GM19035 (cell line): ENCODE measurements around the gene SRP54.
"Not testable (repeated sequence)": the region's sequence is repeated elsewhere in the genome, so short reads cannot be mapped to it uniquely, and the experiment has no call there.

Source experiments
- ATAC-seq: cut with Tn5 transposase; IDR thresholded peaks from one replicate; pipeline ENCODE4 v1.9.1; 2021; ENCODE audit not compliant: unreplicated experiment

The SRP54 gene

DNA sequence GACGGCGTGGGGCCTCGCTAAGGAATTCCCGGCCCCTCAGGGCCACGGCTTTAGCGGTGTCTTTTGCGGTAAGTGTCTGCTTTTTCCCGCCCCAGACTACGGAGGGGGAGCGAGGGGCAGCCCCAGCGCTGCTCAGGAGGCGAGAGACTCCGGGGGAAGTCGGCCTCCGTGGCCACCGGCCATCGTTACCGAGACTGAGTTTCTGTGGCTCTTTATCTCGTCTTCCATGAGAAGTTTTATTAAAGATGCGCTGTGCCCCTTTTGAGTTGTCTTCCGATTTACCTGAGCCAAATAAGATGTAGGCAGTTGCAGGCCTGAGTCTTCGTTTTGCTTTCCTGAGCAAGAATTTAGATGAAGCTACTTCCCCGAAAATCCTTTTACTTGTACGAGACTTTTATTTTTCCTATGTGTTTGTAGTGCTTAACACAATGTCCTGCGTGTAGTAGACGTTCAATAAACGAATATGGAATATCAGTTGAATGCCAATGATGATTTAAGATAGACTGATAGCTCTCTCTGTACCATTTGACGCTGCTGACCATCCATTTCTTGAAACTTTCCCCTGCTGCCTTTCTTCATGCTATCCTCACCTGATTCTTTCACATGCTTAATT lies 462 bp downstream of the SRP54 start:
- ATAC-seq: peak; percentile 27

DNA sequence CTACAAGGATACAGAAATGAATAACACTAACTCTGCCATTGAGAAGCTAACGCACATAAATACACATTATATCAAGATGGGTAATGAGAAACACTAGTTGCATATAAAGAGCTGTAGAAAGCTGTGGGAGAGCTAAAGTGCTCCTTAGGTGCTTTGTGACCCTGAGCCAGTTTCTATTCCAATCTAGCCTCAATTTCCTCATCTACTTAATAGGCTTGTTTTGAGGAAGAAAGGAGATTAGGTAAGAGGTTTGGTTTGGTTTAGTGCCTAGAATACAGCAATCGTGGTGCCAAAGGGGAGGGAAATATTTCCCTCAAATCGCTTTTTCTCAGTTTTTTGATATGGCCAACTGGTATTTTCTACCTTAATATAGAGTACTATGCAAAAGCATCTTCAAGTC lies 994 bp downstream of the SRP54 start:
- ATAC-seq: no peak

DNA sequence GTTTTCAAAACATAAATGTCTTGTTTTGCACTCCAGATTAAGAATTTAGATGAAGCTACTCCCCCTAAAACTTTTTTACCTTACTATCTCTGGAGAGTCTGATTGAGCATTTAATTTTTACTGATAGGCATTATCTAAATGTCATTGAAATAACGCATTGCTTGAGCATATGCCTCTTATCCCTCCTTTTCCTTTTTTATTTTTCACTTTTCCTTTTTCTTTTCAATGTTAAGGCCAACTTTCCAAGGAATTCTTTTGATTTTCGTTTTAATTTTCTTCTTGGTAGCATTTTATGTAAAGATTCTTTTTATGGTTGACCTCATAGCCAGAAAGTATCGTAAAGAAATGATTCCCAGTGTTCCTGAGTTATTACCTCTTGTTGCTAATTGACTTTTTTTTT lies 2.9 kb downstream of the SRP54 start:
- ATAC-seq: no peak

DNA sequence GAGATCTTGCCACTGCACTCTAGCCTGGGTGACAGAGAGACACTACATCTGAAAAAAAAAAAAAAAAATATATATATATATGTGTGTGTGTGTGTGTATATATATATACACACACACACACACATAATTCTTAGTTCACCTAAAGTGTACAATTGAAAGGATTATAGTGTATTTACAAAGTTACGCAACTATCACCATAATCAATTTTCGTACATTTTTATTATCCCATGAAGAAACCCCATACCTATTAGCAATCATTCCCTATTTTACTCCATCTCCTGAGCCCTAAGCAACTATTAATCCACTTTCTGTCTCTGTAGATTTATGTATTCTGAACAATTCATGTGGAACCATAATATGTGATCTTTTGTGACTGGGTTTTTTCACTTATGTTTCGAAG lies 4.4 kb downstream of the SRP54 start:
- no peak for ATAC-seq

DNA sequence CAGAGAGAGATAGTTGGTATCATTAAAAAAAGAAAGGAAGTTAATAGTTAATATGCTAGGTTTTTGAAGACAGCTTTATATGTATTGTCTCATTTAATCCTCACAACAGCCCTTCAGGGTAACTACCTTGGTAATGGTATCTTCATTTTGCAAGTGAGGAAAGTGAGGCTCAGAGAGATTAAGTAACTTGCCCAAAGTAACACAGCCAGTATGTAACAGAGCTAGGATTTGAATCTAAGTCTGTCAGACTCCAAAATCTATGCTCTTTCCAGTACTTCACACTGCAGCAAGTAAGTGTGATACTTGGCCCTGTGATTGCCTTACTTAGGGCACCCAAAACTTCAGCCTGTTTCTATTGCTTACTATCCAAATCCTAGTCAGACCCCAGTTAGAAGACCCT lies 7.0 kb downstream of the SRP54 start:
- ATAC-seq: no peak

DNA sequence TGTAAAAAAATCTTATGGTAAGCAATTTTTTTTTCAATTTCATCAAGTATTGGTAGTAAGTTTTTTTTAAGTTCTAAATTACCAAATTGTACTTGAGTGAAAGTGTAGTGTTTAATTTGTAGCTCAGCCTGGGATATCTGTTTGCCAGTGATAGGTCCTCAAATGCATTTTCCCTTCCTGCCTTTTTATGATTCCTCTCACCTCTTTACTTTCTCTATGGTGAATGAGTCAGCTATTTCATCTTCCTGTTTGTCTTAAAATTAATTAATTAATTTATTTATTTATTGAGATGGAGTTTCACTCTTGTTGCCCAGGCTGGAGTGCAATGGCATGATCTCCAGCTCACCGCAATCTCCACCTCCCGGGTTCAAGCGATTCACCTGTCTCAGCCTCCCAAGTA lies 10.6 kb downstream of the SRP54 start:
- no peak for ATAC-seq

DNA sequence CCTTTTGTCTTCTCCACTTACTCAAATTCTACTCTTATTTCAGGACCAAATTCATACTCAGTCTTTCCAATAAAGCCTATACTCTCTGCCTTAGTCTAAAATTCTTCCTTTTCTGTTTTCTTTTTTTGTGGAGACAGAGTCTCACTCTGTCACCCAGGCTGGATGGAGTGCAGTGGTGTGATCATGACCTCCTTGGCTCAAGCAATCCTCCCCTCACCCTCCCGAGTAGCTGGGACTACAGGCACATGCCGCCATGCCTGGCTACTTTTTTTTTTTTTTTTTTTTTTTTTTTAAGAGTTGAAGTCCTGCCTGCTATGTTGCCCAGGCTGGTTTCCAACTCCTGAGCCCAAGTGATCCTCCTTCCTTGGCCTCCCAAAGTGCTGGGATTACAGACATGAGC lies 11.9 kb downstream of the SRP54 start:
- no peak for ATAC-seq

DNA sequence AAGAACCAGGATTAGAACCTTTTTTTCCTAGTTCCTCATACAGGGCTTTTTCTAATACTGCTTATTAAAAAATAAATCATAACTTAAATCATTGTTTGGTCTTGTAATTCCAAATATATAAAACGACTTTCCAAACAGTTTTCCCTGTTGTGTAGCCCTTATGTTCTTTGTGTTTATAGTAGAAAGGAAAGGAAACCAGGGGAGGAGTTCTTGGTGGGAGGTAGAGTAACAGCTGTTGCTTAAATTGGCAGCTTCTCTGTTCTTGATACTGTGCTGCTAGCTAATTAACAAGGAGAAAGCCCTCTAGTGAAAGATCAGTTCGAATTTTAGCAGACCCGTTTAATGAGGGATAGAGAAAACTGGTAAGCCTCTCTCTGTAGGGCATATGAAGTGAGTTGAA lies 15.0 kb downstream of the SRP54 start:
- ATAC-seq: no peak

DNA sequence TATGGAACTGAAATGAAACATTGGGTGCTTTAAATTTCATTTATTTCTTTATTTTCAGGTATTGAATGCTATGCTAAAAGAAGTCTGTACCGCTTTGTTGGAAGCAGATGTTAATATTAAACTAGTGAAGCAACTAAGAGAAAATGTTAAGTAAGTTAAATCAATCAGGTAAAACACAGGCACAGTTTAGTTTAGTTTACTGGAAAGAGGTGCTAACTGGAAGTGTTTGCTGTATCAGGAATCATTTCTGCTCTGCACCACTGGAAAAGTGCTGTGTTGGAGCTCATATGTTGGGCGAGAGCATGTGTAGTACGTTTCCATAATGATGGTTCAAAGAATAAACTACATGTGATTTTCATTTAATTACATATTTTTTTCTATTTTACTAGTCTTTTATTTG lies 16.7 kb downstream of the SRP54 start:
- ATAC-seq: no peak

DNA sequence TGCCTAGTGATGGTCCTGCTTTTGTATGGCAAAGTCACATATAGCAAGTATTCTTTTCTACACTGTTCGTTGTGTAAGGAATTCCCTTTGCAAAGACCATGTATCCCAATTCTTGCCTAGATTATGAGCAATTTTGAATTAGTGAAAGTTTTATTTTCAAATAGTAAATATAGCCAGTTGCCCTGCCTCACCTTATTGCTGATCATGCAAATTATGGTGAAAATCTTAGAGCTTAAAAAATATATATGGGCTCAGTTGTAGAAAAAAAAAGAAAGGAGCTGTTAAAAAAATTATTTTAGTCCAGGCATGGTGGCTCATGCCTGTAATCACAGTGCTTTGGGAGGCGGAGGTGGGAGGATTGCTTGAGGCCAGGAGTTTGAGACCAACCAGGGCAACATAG lies 18.8 kb downstream of the SRP54 start:
- no peak for ATAC-seq

DNA sequence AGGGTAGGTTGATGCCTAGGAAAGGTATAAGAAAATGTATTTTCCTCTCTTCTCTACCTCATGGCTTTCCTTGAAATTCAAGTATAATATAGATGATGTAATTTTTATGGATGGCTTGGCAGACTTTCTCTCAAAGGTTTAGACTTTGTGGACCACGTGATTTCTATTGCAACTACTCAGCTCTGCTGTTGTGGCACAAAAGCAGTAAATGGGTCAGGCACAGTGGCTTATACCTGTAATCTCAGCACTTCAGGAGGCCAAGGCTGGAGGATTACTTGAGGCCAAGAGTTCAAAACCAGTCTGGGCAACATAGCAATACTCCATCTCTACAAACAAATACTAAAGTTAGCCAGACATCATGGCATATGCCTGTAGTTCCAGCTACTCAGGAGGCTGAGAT lies 22.0 kb downstream of the SRP54 start:
- no peak for ATAC-seq

DNA sequence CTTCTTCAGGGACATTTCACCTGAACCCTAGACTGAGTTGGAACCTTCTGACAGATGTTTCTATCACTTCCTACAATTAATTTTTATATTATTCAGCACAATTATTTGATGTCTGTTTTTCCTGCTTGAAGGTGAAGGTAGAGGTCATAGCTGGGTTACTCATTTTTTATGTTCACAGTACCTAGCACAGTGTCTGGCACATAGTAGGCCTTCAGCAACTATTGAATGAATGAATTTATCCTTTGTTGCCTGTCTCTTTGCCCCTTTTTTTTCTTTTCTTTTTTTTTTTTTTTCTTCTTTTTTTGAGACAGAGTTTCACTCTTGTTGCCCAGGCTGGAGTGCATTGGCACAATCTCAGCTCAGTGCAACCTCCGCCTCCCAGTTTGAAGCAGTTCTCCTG lies 33.8 kb downstream of the SRP54 start:
- ATAC-seq: no peak

DNA sequence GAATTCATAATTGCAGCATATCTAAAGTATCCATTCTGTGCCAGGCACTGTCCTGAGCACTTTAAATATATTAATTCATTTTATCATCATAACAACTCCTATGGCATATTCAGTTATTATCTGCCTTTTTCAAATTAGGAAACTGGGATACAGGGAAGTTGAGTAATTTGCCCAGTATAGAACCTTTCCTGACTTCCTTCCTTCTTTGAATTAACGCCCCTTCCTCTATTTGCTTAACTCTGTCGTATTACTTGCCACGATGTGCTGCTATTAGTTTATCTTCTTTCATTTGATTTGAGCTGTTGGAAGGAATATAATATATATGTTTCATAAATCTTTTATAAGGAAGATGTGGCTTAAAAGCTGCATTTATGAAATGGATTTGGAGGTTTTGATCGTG lies 37.9 kb downstream of the SRP54 start:
- no peak for ATAC-seq

DNA sequence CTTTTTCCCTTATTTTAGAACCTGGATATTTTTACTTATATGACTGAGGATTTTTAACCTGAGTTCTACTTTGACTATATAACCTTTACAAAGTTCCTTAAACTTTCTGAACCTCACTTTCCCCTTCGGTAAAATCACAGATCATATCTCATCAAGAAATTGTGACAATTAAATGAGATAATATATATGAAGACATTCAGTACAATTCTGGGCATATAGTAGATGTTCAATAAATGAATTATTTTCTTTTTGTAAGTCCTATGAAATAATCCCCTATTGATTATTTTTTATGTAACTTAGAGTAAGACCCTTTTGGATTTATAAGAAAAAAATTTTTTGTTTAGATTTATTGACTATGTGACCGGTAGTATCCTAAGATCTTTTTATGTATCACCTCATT lies 45.6 kb downstream of the SRP54 start:
- ATAC-seq: no peak

DNA sequence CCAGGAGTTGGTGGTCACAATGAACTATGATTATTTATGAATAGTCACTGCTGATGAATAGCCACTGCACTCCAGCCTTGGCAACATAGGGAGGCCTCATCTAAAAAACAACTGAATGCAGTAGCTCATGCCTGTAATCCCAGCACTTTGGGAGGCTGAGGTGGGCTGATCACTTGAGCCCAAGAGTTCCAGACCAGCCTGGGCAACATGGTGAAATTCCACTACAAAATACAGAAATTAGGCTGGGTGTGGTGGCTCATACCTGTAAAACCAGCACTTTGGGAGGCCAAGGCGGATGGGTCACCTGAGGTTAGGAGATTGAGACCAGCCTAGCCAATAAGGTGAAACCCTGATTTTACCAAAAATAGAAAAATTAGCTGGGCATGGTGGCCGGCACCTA lies 49.8 kb downstream of the SRP54 start:
- ATAC-seq: no peak

DNA sequence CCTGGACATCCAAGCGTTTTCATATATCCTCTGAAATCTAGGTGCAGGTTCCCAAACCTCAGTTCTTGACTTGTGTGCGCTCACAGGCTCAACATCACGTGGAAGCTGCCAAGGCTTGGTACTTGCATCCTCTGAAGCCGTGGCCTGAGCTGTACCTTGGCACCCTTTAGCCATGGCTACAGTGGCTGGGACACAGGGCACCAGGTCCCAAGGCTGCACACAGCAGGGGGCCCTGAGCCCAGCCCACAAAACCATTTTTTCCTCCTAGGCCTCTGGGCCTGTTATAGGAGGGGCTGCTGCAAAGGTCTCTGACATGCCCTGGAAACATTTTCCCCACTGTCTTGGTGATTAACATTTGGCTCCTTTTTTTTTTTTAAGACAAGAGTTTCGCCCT lies 51.6 kb downstream of the SRP54 start:
- ATAC-seq: no peak

DNA sequence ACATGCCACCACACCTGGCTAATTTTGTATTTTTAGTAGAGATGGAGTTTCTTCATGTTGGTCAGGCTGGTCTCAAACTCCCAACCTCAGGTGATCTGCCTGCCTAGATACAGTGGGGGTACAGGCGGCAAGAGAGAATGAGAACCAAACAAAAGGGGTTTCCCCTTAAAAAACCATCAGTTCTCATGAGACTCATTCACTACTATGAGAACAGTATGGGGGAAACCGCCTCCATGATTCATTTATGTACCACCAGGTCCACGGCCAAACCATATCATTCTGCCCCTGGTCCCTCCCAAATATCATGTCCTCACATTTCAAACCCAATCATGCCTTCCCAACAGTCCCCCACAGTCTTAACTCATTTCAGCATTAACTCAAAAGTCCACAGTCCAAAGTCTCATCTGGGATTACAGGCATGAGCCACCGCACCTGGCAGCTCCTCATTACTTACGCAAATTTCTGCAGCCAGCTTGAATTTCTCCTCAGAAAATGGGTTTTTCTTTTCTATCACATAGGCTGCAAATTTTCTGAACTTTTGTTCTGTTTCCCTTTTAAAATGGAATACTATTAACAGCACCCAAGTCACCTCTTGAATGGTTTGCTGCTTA lies 52.3 kb downstream of the SRP54 start:
- ATAC-seq: not testable (repeated sequence)

DNA sequence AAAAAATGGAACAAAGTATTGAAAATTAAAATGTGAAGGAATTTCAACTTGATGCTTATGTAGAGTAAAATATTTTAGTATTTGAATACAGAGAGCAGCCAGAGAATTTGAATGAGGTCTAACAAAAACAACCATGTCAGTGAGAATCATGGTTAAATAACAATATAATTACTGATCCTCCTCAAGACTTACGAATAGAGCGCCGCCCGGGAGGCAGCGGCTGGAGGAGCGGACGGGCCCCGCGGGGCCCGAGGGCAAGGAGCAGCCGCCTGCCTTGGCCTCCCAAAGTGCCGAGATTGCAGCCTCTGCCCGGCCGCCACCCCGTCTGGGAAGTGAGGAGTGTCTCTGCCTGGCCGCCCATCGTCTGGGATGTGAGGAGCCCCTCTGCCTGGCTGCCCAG lies 55.5 kb downstream of the SRP54 start:
- ATAC-seq: not testable (repeated sequence)

DNA sequence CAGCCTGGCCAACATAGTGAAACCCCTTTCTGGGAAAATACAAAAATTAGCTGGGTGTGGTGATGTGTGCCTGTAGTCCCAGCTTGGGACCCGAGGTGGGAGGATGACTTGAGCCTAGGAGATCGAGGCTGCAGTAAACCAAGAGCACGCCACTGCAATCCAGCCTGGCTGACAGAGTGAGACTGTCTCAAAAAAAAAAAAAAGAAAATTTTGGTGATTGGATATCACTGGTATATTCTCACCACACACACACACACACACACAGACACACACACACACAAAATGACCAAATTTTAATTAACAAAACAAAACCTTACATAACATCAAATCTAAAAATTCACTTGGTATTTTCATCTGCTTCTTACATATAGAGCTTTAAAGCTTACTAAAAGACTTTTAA lies 59.8 kb downstream of the SRP54 start:
- ATAC-seq: no peak

DNA sequence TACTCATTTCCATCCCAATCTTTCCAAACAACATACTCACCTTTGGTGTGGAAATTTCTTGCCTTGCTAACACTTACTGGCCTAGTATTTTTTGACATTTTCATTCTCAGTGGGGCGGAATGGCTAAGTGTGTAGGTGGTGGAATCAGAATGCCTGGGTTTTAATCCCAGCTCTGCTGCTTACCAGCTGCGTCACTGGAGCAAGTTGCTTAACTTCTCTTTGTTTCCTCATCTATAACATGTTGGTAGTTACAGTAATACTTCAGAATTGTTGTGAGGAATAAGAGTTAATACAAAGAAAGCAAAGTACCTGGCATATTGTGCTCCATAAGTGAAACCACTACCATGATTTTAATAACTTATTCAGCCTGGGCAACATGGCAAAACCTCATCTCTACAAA lies 60.3 kb downstream of the SRP54 start:
- ATAC-seq: no peak

DNA sequence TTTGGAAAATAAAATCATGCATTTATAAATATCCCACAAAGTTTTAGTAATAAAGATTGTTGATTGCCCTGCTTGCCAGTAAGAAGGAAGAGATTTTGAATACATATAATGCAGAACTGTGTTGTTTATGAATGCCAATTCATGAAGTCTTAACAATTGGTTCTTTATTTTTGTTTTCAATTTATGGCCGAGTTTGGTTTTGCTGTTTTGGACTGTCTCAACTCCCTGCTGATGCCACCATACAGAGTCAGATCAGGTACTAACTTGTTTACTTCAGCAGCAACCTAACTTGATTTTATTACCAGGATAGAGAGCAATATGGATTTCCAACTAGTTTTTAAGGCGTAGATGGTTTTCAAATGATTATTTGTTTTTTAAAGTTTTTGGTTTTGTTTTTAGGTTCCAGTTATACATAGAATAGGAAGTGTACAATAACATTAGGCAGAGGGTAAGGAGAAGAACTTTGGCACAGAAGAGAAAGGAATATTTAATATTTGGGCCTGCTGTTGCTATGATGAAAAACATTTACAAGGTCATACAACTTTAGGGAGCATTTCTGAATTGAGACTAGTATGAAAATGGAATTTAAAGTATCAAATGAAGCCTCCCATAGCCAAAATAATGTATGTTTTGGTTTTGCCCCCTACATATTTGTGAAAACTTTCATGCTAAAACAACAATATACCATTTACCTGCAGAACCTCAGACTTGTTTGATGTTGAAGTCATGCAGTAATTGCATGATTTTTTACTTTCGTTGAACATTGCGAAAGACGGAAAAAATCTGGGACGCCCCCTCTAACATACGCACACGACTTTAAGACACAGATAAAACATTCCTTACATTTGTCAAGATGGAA lies 62.4 kb downstream of the SRP54 start:
- ATAC-seq: no peak

DNA sequence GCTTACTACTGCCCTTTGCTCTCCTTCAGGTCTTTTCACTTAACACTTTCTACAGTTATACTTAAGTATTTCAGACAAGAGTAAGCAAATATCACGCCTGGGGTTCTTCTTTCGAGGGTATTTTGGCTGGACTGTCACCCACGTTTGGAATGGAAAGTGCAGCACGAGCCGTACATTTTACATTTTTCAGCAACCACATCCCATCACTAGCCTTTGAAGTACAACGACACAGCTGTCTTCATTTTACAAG lies 62.9 kb downstream of the SRP54 start:
- ATAC-seq: no peak
